Measurements from ENCODE around the gene CSRNP3. TPM values are rescaled to one million over a fixed set of nuclear protein-coding genes. Genes with fewer than 3 reads are reported as not detected.

The CSRNP3 gene
- total RNA-seq, 1 donor from 2014 or later = 18.4 TPM

DNA sequence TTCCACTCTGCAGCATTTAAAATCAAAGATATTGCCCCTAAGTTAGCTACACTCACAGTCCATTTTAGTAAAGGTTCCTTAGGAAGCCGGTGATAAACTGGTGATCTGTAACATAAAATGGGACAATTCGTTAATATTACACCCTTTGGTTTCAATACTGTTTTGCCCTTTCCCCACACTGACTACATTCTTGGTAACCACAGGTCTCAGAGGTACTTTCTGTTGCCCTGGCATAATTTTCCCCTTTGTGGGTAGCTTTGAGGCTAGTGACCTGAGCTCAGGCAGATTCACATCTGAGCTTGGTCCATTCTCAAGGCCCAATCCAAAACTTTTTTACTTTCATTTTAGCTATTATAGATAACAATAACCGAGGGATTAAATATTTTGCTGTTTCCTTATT is 32.9 kb upstream of the CSRNP3 start:
- no peaks in the 10 kb centered on the region for H3K9me3 Mint-ChIP-seq
- TF ChIP-seq, protein P1, sequence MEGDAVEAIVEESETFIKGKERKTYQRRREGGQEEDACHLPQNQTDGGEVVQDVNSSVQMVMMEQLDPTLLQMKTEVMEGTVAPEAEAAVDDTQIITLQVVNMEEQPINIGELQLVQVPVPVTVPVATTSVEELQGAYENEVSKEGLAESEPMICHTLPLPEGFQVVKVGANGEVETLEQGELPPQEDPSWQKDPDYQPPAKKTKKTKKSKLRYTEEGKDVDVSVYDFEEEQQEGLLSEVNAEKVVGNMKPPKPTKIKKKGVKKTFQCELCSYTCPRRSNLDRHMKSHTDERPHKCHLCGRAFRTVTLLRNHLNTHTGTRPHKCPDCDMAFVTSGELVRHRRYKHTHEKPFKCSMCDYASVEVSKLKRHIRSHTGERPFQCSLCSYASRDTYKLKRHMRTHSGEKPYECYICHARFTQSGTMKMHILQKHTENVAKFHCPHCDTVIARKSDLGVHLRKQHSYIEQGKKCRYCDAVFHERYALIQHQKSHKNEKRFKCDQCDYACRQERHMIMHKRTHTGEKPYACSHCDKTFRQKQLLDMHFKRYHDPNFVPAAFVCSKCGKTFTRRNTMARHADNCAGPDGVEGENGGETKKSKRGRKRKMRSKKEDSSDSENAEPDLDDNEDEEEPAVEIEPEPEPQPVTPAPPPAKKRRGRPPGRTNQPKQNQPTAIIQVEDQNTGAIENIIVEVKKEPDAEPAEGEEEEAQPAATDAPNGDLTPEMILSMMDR (conservative IDR thresholded peaks at IDR 0.05) = no peak
- no peak overlapping the region for H3K27ac Mint-ChIP-seq
- no peak for DNase-seq (ENCODE audit: extremely low spot score, unreplicated experiment)
- H3K4me1 Mint-ChIP-seq (ENCODE audit: unreplicated experiment) = peaks cover 20% of the 10 kb centered on the region
- no peaks in the 10 kb centered on the region for H3K27me3 Mint-ChIP-seq
- H3K4me3 Mint-ChIP-seq = no peak overlapping the region
- H3K36me3 Mint-ChIP-seq = no peaks in the 10 kb centered on the region

DNA sequence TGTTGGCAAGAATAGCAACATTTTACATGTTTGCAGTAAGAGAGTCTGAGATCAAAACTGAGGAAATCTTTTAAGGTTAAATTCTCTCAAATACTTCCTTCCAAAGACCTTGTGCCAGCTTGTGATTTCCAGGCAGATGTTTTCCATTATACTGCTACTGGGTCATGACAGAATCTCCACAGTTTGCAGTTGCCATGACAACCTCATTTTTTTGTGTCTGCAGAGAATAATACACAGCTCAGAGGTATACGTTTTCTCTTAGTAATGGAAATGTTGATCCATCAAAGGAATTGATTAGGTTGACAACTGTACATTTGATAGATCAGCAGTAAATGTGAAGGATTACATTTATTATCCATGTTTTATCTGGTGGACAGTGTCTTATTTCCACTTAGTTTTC is 29.1 kb upstream of the CSRNP3 start:
- Mint-ChIP-seq H3K4me3 (no peak overlapping the region), H3K4me1 (ENCODE audit: unreplicated experiment) (peaks cover 22% of the 10 kb centered on the region), H3K27me3 (no peaks in the 10 kb centered on the region), H3K36me3 (no peaks in the 10 kb centered on the region), H3K9me3 (peaks cover 2% of the 10 kb centered on the region), H3K27ac (no peak overlapping the region)
- TF ChIP-seq, protein P1 (conservative IDR thresholded peaks at IDR 0.05) = no peak
- no peak for DNase-seq (ENCODE audit: extremely low spot score, unreplicated experiment)

DNA sequence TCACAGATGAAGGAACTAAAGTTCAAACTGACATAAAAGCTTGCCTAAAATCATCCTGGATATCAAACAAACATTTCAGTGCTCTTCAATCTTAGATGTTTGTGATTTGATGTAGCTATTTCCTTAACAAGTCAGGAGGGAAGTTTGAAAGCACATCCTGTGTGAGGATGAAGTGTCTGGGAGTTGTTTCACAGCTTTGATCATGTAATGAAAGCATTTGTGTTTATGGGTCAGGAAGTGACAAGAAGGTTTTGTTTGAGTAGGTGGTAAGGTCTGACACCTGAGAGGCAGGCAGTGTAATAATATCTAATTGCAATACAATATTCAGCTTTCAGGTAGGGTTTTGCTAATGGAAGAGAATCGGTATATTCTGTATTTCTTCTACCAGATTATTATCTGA is 26.0 kb upstream of the CSRNP3 start:
- TF ChIP-seq, protein P1 (conservative IDR thresholded peaks at IDR 0.05) = no peak
- H3K36me3 Mint-ChIP-seq = no peaks in the 10 kb centered on the region
- H3K4me3 Mint-ChIP-seq = no peak overlapping the region
- peaks cover 13% of the 10 kb centered on the region for H3K4me1 Mint-ChIP-seq (ENCODE audit: unreplicated experiment)
- DNase-seq (ENCODE audit: extremely low spot score, unreplicated experiment) = no peak
- H3K27me3 Mint-ChIP-seq = no peaks in the 10 kb centered on the region
- peaks cover 6% of the 10 kb centered on the region for H3K9me3 Mint-ChIP-seq
- no peak overlapping the region for H3K27ac Mint-ChIP-seq

DNA sequence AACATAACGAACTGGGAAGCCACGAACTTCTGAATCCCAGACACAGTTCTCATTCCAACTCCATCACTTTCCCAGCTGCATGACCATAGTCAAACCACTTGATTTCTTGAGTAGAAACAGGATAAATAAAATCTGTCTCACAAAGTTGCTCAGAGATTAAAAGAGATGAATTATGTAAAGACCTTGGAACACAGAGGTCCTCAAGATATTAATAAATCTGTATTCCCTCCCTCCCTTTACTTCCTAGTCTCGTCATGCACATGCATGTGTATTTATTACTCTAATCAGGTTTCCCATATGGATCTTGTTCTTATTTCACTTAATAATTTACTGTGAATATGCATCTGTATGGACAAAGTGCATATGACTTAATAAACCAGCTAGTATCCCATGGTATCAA is 21.1 kb upstream of the CSRNP3 start:
- Mint-ChIP-seq H3K27ac (no peak overlapping the region), H3K36me3 (no peaks in the 10 kb centered on the region), H3K9me3 (peaks cover 6% of the 10 kb centered on the region), H3K4me3 (no peak overlapping the region), H3K27me3 (no peaks in the 10 kb centered on the region), H3K4me1 (ENCODE audit: unreplicated experiment) (peaks cover 4% of the 10 kb centered on the region)
- DNase-seq (ENCODE audit: extremely low spot score, unreplicated experiment) = no peak
- TF ChIP-seq, protein P1 (conservative IDR thresholded peaks at IDR 0.05) = no peak

DNA sequence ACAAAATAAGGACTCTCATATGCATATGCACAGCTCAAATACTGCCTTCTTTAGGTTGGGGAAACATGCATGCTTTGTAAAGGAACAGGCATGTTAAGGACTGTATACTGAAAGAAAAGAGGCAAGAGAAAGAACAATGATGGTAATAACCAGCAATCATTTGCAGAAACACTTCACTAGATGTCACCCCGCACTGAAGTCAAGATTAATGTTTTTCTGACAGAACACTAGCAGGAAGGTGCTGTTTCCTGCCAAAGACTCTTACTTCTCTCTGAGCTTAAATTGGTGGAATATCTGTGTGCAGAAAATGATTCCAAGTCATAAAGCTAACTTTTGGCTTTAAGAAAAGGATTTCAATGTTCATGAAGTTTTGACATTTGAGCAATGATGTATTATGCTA is 19.3 kb upstream of the CSRNP3 start:
- Mint-ChIP-seq H3K27ac (no peak overlapping the region), H3K4me1 (ENCODE audit: unreplicated experiment) (no peaks in the 10 kb centered on the region), H3K4me3 (no peak overlapping the region), H3K27me3 (no peaks in the 10 kb centered on the region), H3K9me3 (peaks cover 6% of the 10 kb centered on the region), H3K36me3 (no peaks in the 10 kb centered on the region)
- TF ChIP-seq, protein P1 (conservative IDR thresholded peaks at IDR 0.05) = no peak
- DNase-seq (ENCODE audit: extremely low spot score, unreplicated experiment) = no peak

DNA sequence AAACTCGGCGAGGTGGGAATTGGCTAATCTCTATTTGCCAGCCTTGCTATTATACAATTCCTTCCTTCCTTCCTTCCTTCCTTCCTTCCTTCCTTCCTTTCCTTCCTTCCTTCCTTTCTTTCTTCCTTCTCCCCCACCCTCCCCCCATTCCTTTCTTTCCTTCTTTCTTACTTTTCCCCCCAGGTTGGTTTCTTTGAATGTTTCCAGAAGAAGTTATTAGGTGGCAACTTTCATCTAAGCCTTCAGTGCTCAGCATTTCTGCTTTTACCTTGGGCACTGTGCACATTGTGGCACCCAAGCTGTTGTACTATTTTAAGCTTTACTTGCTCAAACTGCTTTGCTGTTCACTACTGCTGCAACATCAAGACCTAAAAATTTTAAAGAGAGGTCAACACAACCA is 17.2 kb upstream of the CSRNP3 start:
- Mint-ChIP-seq H3K27me3 (no peaks in the 10 kb centered on the region), H3K4me3 (no peak overlapping the region), H3K4me1 (ENCODE audit: unreplicated experiment) (no peaks in the 10 kb centered on the region), H3K9me3 (no peaks in the 10 kb centered on the region), H3K36me3 (no peaks in the 10 kb centered on the region), H3K27ac (no peak overlapping the region)
- DNase-seq (ENCODE audit: extremely low spot score, unreplicated experiment) = no peak
- TF ChIP-seq, protein P1 (conservative IDR thresholded peaks at IDR 0.05) = no peak
